GM10266 (cell line): ENCODE measurements around the gene SETD2.

ENCODE experiments used
- DNase-seq: peaks from one replicate; pipeline ENCODE4 v3.0.0; 2012; ENCODE audit errors: extremely low spot score
- CTCF ChIP-seq: IDR thresholded peaks from 2 replicates; pipeline ENCODE4 v1.5.1; 2012; ENCODE audit warnings: mild to moderate bottlenecking, low read depth; ENCODE audit not compliant: control insufficient read depth, insufficient read depth; ENCODE audit errors: missing control alignments

The SETD2 gene

GRCh38 chr3:46985588-46985987 is 178.3 kb downstream of the SETD2 start:
- no peak for TF ChIP-seq CTCF
- DNase-seq, result no peak

GRCh38 chr3:46984591-46985459 is 179.1 kb downstream of the SETD2 start:
- DNase-seq, result no peak
- TF ChIP-seq CTCF, result no peak

GRCh38 chr3:46982546-46982945 is 181.4 kb downstream of the SETD2 start:
- no peak for DNase-seq
- TF ChIP-seq CTCF, result no peak

- DNase-seq, result no peak
- no peak for TF ChIP-seq CTCF
Observed at GRCh38 chr3:46981932-46982471, 181.9 kb downstream of the SETD2 start.

GRCh38 chr3:46979958-46980497 is 183.9 kb downstream of the SETD2 start:
- TF ChIP-seq CTCF, result no peak
- DNase-seq, result no peak

- peak; percentile 97 for DNase-seq
- peak; percentile 37 for TF ChIP-seq CTCF
Observed at GRCh38 chr3:46978985-46979944, 184.6 kb downstream of the SETD2 start, which contains the start of gene NBEAL2. Gene NBEAL2 (plus strand): TSS chr3:46979666. CDS start chr3:46979862, 196 bp downstream.
